K562 (cell line): Measurements from ENCODE around the gene MYO1A. TPM values are rescaled to one million over a fixed set of nuclear protein-coding genes. Genes with fewer than 3 reads are reported as not detected.

Experiments used
- CBX3 ChIP-seq, 2 experiments: IDR thresholded peaks; 1 replicate in 1 of 2; 2 replicates in 1 of 2; pipeline ENCODE4 v1.6.1; 2012; ENCODE audit warnings: inconsistent platforms in 2 of 2, low read length in 2 of 2, borderline replicate concordance in 1 of 2, control low read depth in 1 of 2
- CREM ChIP-seq: IDR thresholded peaks from 2 replicates; pipeline ENCODE4 v1.6.1; 2014; ENCODE audit warnings: antibody characterized with exemption, low read depth
- GATAD2B ChIP-seq: fragments of 450-650 bp; IDR thresholded peaks from 2 replicates; pipeline ENCODE4 v1.6.1; 2017; ENCODE audit warnings: mild to moderate bottlenecking, borderline replicate concordance
- JUN ChIP-seq, 2 experiments: sonication (generic) in 1 of 2; formaldehyde crosslinking in 1 of 2; IDR thresholded peaks; 2 replicates each; pipeline versions ENCODE4 v1.6.1 to v1.8.0; 2012 to 2022; ENCODE audit warnings: borderline replicate concordance in 2 of 2, mild to moderate bottlenecking in 2 of 2, improper control_type of control experiment in 1 of 2, low read depth in 1 of 2, low read length in 1 of 2, missing genetic modification reagents in 1 of 2
- MAFK ChIP-seq: IDR thresholded peaks from 2 replicates; pipeline ENCODE4 v1.6.1; 2011; ENCODE audit warnings: low read length, improper control_type of control experiment
- MAZ ChIP-seq, 2 experiments: fragments of 450-650 bp in 1 of 2; sonication (generic) in 1 of 2; formaldehyde crosslinking; IDR thresholded peaks in 1 of 2; conservative IDR thresholded peaks in 1 of 2; 2 replicates each; pipeline versions ENCODE4 v1.4.0 to v1.5.0; 2020; ENCODE audit warnings: mild to moderate bottlenecking in 1 of 2, missing genetic modification reagents in 1 of 2
- NR2F6 ChIP-seq: fragments of 450-650 bp; formaldehyde crosslinking; IDR thresholded peaks from 2 replicates; pipeline ENCODE4 v1.4.0; 2020; ENCODE audit warnings: mild to moderate bottlenecking
- POLR2AphosphoS5 ChIP-seq: IDR thresholded peaks from 2 replicates; pipeline ENCODE4 v1.6.1; 2011; ENCODE audit warnings: mild to moderate bottlenecking, low read depth, low read length, moderate library complexity; ENCODE audit not compliant: control insufficient read depth, insufficient read depth
- RB1 ChIP-seq: fragments of 450-650 bp; IDR thresholded peaks from 2 replicates; pipeline ENCODE4 v1.6.1; 2017; ENCODE audit warnings: low read depth, mild to moderate bottlenecking
- RCOR1 ChIP-seq, 2 experiments: IDR thresholded peaks; 2 replicates each; pipeline ENCODE4 v1.6.1; 2012; ENCODE audit warnings: low read depth in 2 of 2, low read length in 2 of 2, borderline replicate concordance in 1 of 2, improper control_type of control experiment in 1 of 2
- SIRT6 ChIP-seq: IDR thresholded peaks from one replicate; pipeline ENCODE4 v1.6.1; 2012; ENCODE audit warnings: low read depth, mild to moderate bottlenecking, control low read depth, inconsistent platforms, low read length, moderate library complexity
- SMARCA4 ChIP-seq: fragments of 450-650 bp; IDR thresholded peaks from 2 replicates; pipeline ENCODE4 v1.6.1; 2016
- STAG1 ChIP-seq: sonication (generic); formaldehyde crosslinking; IDR thresholded peaks from 2 replicates; pipeline ENCODE4 v1.5.0; 2020; ENCODE audit warnings: missing genetic modification reagents, borderline replicate concordance
- ZBTB1 ChIP-seq: sonication (generic); formaldehyde crosslinking; IDR thresholded peaks from 2 replicates; pipeline ENCODE4 v1.8.1; 2023; ENCODE audit warnings: missing genetic modification reagents, low read depth, mild to moderate bottlenecking, borderline replicate concordance
- ZNF445 ChIP-seq: fragments of 250-450 bp; sonication (Bioruptor Pico); IDR thresholded peaks from 2 replicates; pipeline ENCODE4 v1.4.0; 2020; ENCODE audit warnings: low read depth, mild to moderate bottlenecking, moderate library complexity
- polyA plus RNA-seq, 8 experiments: library from polyadenylated mRNA; depleted of rRNA in 4 of 8; stranded (reverse) in 5 of 8; unstranded in 3 of 8; fragments of >200 nt; fragmentation: Nextera tagmentation in 2 of 8; fragmentation: Illumina TruSeq in 1 of 8; extraction: Ambion mirVana in 2 of 8; extraction: Trizol in 1 of 8; gene quantifications; 2 replicates each; pipeline versions ENCODE4 v1.2.1 to v1.2.3, GENCODE V29; 2011 to 2014; ENCODE audit warnings: inconsistent platforms in 1 of 8, missing spikeins in 1 of 8
- total RNA-seq, 7 experiments: library from RNA; depleted of rRNA in 6 of 7; stranded (reverse); fragments of >200 nt in 6 of 7; fragmentation: Illumina TruSeq in 2 of 7; extraction: Trizol in 2 of 7; gene quantifications; 2 replicates each; pipeline versions ENCODE4 v1.2.1 to v1.2.3, GENCODE V29; 2011 to 2021; ENCODE audit warnings: low replicate concordance in 1 of 7
- TF ChIP-seq, protein P1 (sequence below), 2 experiments: fragments of 150-350 bp in 1 of 2; IDR thresholded peaks; 2 replicates each; pipeline ENCODE4 v1.6.1; 2012 to 2016; ENCODE audit warnings: low read depth in 2 of 2, low read length in 2 of 2, mild to moderate bottlenecking in 1 of 2, moderate library complexity in 1 of 2
- TF ChIP-seq, protein P2 (sequence below): sonication (generic); formaldehyde crosslinking; IDR thresholded peaks from 2 replicates; pipeline ENCODE4 v1.9.0; 2022; ENCODE audit warnings: mild to moderate bottlenecking, missing genetic modification reagents
- TF ChIP-seq, protein P3 (sequence below): fragments of 450-650 bp; formaldehyde crosslinking; IDR thresholded peaks from 2 replicates; pipeline ENCODE4 v1.4.0; 2020; ENCODE audit warnings: mild to moderate bottlenecking, moderate library complexity
- TF ChIP-seq, protein P4 (sequence below): fragments of 250-450 bp; sonication (Bioruptor Pico); IDR thresholded peaks from 2 replicates; pipeline ENCODE4 v1.5.0; 2020; ENCODE audit warnings: mild to moderate bottlenecking, borderline replicate concordance

Gene MYO1A
- total and polyA plus RNA-seq, 9 of the 15 experiments (the other 6 are each of a cell fraction or from before 2014, with no cell fraction given) = 0.03 to 0.29 (median 0.14) TPM; not detected in 2

DNA sequence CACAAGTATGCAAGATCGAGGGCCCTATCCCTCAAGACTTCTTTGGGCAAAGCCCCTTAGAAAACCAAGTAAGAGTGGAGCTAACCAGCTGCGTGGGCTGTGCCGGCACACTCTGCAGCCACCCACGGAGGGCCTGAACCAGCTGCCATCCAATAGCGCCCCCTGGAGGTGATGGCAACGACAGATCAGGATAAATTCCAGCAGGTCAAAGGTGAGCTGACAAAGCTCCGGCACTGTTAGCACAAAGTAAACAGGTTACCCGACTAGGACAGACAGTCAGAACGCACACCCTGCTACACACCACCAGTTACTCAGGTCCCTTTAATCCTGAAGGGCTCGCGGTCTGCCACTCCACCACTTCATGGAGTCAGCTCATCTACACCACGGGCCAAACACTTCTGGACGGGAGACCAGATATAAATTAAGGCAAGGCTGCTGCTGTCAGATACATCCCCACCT, 48.5 kb downstream of the MYO1A start (continued):
- TF ChIP-seq, protein P1, sequence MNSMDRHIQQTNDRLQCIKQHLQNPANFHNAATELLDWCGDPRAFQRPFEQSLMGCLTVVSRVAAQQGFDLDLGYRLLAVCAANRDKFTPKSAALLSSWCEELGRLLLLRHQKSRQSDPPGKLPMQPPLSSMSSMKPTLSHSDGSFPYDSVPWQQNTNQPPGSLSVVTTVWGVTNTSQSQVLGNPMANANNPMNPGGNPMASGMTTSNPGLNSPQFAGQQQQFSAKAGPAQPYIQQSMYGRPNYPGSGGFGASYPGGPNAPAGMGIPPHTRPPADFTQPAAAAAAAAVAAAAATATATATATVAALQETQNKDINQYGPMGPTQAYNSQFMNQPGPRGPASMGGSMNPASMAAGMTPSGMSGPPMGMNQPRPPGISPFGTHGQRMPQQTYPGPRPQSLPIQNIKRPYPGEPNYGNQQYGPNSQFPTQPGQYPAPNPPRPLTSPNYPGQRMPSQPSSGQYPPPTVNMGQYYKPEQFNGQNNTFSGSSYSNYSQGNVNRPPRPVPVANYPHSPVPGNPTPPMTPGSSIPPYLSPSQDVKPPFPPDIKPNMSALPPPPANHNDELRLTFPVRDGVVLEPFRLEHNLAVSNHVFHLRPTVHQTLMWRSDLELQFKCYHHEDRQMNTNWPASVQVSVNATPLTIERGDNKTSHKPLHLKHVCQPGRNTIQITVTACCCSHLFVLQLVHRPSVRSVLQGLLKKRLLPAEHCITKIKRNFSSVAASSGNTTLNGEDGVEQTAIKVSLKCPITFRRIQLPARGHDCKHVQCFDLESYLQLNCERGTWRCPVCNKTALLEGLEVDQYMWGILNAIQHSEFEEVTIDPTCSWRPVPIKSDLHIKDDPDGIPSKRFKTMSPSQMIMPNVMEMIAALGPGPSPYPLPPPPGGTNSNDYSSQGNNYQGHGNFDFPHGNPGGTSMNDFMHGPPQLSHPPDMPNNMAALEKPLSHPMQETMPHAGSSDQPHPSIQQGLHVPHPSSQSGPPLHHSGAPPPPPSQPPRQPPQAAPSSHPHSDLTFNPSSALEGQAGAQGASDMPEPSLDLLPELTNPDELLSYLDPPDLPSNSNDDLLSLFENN (IDR thresholded peaks at IDR 0.05; ENCODE audit: low read depth in 2 of 2, low read length in 2 of 2) = 0 out of 4 replicates have a peak, but pooled peaks of 1 of the 2 experiments have one; percentile 30
- TF ChIP-seq ZBTB1 (CRISPR knock-in tag) (no peak), RCOR1 (IDR thresholded peaks at IDR 0.05; ENCODE audit: borderline replicate concordance in 1 of 2, low read depth in 2 of 2, low read length in 2 of 2) (peak; percentile 77 to 96; a peak in 3 of 4 replicates), JUN (IDR thresholded peaks at IDR 0.05; ENCODE audit: borderline replicate concordance, low read depth, low read length) (no peak), JUN (CRISPR knock-in tag; IDR thresholded peaks at IDR 0.05; ENCODE audit: borderline replicate concordance) (0 out of 2 replicates have a peak, but pooled peaks have one; percentile 45), RB1 (0 out of 2 replicates have a peak, but pooled peaks have one; percentile 32), POLR2AphosphoS5 (no peak), ZNF445 (CRISPR knock-in tag) (no peak), NR2F6 (CRISPR knock-in tag) (peak; percentile 79; the same call in 1 of the 2 replicates), SMARCA4 (peak; percentile 48; the same call in 1 of the 2 replicates), SIRT6 (no peak), CREM (peak; percentile 70), GATAD2B (0 out of 2 replicates have a peak, but pooled peaks have one; percentile 31), CBX3 (IDR thresholded peaks at IDR 0.05; ENCODE audit: borderline replicate concordance in 1 of 2, low read length in 2 of 2) (0 out of 3 replicates have a peak, but pooled peaks of 1 of the 2 experiments have one; percentile 48), STAG1 (CRISPR knock-in tag) (peak; percentile 87; the same call in 1 of the 2 replicates), MAZ (CRISPR knock-in tag; conservative IDR thresholded peaks at IDR 0.05 in 1 of 2, IDR thresholded peaks at IDR 0.05 in 1 of 2) (peak; percentile 35 to 62; a peak in 1 of 4 replicates), MAFK (0 out of 2 replicates have a peak, but pooled peaks have one; percentile 28)
- TF ChIP-seq, protein P2, sequence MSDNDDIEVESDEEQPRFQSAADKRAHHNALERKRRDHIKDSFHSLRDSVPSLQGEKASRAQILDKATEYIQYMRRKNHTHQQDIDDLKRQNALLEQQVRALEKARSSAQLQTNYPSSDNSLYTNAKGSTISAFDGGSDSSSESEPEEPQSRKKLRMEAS (CRISPR knock-in tag) = 0 out of 2 replicates have a peak, but pooled peaks have one; percentile 33
- TF ChIP-seq, protein P3, sequence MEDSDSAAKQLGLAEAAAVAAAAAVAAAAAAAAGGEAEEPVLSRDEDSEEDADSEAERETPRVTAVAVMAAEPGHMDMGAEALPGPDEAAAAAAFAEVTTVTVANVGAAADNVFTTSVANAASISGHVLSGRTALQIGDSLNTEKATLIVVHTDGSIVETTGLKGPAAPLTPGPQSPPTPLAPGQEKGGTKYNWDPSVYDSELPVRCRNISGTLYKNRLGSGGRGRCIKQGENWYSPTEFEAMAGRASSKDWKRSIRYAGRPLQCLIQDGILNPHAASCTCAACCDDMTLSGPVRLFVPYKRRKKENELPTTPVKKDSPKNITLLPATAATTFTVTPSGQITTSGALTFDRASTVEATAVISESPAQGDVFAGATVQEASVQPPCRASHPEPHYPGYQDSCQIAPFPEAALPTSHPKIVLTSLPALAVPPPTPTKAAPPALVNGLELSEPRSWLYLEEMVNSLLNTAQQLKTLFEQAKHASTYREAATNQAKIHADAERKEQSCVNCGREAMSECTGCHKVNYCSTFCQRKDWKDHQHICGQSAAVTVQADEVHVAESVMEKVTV = peak; percentile 90
- TF ChIP-seq, protein P4, sequence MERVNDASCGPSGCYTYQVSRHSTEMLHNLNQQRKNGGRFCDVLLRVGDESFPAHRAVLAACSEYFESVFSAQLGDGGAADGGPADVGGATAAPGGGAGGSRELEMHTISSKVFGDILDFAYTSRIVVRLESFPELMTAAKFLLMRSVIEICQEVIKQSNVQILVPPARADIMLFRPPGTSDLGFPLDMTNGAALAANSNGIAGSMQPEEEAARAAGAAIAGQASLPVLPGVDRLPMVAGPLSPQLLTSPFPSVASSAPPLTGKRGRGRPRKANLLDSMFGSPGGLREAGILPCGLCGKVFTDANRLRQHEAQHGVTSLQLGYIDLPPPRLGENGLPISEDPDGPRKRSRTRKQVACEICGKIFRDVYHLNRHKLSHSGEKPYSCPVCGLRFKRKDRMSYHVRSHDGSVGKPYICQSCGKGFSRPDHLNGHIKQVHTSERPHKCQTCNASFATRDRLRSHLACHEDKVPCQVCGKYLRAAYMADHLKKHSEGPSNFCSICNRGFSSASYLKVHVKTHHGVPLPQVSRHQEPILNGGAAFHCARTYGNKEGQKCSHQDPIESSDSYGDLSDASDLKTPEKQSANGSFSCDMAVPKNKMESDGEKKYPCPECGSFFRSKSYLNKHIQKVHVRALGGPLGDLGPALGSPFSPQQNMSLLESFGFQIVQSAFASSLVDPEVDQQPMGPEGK (CRISPR knock-in tag) = no peak
